Measurements from ENCODE around the gene IVD.
"Not testable (repeated sequence)": the region's sequence is repeated elsewhere in the genome, so short reads cannot be mapped to it uniquely, and the experiment has no call there.

The IVD gene

GRCh38 chr15:40439461-40439959, 33.9 kb downstream of the IVD start:
- DNase-seq (ENCODE audit: low spot score), result no peak

GRCh38 chr15:40439960-40440742, 34.6 kb downstream of the IVD start:
- peak; percentile 32 for DNase-seq (ENCODE audit: low spot score)

GRCh38 chr15:40440743-40441564, 35.4 kb downstream of the IVD start, which contains the start of gene BAHD1:
Gene BAHD1, plus strand, starts transcription at chr15:40440953. Its CDS starts 17,512 bp downstream, at chr15:40458465.
- peak; percentile 100 for DNase-seq (ENCODE audit: low spot score)

- peak; percentile 33 for DNase-seq (ENCODE audit: low spot score)
Observed at GRCh38 chr15:40441565-40442531, 36.3 kb downstream of the IVD start.

GRCh38 chr15:40443255-40443654, 37.7 kb downstream of the IVD start:
- DNase-seq (ENCODE audit: low spot score), result no peak

- no peak for DNase-seq (ENCODE audit: low spot score)
Observed at GRCh38 chr15:40443846-40444245, 38.3 kb downstream of the IVD start.

GRCh38 chr15:40444736-40445135, 39.1 kb downstream of the IVD start:
- DNase-seq (ENCODE audit: low spot score), result no peak

GRCh38 chr15:40445421-40445922, 39.9 kb downstream of the IVD start:
- DNase-seq (ENCODE audit: low spot score), result no peak

GRCh38 chr15:40446144-40446543, 40.5 kb downstream of the IVD start:
- DNase-seq (ENCODE audit: low spot score), result no peak

- no peak for DNase-seq (ENCODE audit: low spot score)
Observed at GRCh38 chr15:40448354-40448753, 42.8 kb downstream of the IVD start.

- no peak for DNase-seq (ENCODE audit: low spot score)
Observed at GRCh38 chr15:40449275-40449674, 43.7 kb downstream of the IVD start.

- DNase-seq (ENCODE audit: low spot score), result no peak
Observed at GRCh38 chr15:40450047-40450446, 44.5 kb downstream of the IVD start.

GRCh38 chr15:40451527-40452158, 46.0 kb downstream of the IVD start:
- no peak for DNase-seq (ENCODE audit: low spot score)

GRCh38 chr15:40452296-40453090, 46.9 kb downstream of the IVD start:
- no peak for DNase-seq (ENCODE audit: low spot score)

- DNase-seq (ENCODE audit: low spot score), result not testable (repeated sequence)
Observed at GRCh38 chr15:40453941-40454340, 48.3 kb downstream of the IVD start.

GRCh38 chr15:40454904-40455391, 49.4 kb downstream of the IVD start:
- DNase-seq (ENCODE audit: low spot score), result no peak

- DNase-seq (ENCODE audit: low spot score), result no peak
Observed at GRCh38 chr15:40456299-40456712, 50.7 kb downstream of the IVD start.

- no peak for DNase-seq (ENCODE audit: low spot score)
Observed at GRCh38 chr15:40456738-40457137, 51.1 kb downstream of the IVD start.

GRCh38 chr15:40458495-40459371, 53.1 kb downstream of the IVD start:
- DNase-seq (ENCODE audit: low spot score), result no peak
